ENCODE measurements around the gene ZNF592.
A peak's percentile ranks its signal among the peaks of the same experiment; 100 is the strongest.

Gene ZNF592

GRCh38 chr15:84812842-84813241 lies 64.5 kb downstream of the ZNF592 start:
- DNase-seq, result no peak

DNA sequence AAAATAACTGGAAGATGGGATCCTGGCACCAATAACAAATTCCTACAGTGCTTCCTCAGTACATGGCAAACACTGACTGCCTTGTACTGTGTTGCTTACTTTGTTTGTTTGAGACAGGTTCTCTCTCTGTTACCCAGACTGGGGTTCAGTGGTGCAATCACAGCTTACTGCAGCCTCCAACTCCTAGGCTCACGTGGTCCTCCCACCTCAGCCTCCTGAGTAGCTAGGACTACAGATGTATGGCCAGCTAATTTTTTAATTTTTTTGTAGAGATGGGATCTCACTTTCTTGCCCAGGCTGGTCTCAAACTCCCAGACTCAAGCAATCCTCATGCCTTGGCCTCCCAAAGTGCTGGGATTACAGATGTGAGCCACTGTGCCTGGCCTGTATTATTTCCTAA lies 65.0 kb downstream of the ZNF592 start:
- no peak for DNase-seq

DNA sequence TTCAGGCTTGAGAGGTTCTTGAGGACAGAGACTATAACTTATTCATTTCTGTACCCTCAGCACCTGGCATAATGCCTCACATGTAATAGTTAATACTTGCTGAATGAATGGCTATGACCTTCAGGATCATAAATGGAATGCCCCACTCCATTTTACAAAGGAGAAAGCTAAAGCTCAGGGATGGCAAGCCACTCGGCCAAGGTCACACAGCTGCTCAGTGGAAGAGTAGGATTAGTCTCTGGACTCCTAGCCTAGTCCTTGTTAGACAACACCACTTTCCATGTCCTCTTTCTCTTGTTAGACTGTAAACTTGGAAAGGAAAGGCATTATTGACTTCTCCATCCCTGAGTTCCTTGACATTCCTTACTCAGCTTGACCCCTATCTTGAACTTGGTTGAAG lies 65.5 kb downstream of the ZNF592 start:
- DNase-seq, result no peak

GRCh38 chr15:84814916-84815315 lies 66.5 kb downstream of the ZNF592 start:
- no peak for DNase-seq

DNA sequence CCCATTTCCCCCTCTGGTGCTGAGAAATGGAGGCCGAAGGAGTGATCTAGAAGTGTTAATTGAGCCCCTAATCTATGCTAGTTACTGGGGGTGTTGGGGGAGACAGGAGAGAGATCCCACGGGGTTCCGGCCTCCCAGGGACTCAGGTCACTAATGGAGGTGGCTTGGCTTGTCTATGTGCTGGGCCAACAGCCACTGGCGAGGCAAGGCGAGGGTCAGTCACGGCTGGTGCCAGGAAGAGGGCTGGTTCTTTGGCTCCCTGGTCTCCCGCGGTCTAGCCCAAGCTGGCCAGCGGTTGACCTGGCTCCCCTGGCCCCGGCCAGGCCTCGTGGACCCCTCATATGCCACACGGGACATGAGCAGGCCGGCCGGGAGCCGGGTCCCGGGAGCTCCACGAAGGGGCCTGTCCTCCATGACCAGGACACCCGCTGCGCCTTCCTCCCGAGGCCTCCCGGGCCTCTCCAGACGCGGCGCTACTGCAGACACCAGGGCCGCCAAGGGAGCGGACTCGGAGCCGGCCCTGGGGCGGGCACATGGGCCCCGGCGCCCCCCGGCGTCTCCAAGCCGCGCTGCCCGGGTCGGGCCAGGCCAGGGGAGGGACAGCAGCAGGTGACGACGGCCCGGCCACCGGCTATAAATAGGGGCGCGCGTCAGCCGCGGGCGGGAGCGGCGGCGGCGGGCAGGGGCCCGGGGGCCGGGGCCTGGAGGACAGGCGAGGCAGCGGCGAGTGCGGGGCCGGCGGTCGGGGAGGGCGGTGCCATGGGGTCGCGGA lies 68.5 kb downstream of the ZNF592 start, which contains the start of gene ALPK3:
TSS of gene ALPK3 (plus strand) at position 663 of the 772 bp plus-strand sequence. CDS start at position 760, 97 bp downstream.
- DNase-seq, result no peak

- DNase-seq, result no peak
Measured at GRCh38 chr15:84817466-84818081, 69.2 kb downstream of the ZNF592 start.

GRCh38 chr15:84818261-84819131 lies 70.1 kb downstream of the ZNF592 start:
- DNase-seq, result peak; percentile 9

DNA sequence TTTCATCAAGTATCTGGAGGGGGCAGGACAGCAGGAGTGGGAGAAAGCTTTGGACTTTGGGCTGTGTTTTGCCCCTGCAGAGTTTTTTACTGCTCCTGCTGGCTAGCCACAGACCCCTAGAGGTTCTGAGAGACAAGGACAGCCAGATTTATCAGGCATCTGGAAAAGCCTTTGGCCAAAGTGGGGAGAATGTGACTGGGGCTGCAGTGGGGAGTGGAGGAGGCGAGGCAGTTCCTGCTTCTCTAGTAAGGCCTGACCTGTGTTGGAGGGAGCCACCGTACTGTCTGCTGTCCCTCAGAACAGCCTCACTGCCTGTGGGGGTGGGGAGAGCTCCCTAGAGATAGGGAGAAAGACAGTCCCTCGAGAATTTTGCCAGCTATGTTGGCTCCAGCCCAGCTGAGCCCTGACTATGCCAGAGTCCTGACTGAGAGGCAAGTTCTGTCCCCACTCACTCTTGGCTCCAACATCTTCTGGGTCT lies 70.9 kb downstream of the ZNF592 start:
- DNase-seq, result no peak

- DNase-seq, result no peak
Measured at GRCh38 chr15:84819791-84820190, 71.4 kb downstream of the ZNF592 start.

GRCh38 chr15:84821501-84822021 lies 73.2 kb downstream of the ZNF592 start:
- no peak for DNase-seq

GRCh38 chr15:84822653-84823281 lies 74.4 kb downstream of the ZNF592 start:
- DNase-seq, result no peak

DNA sequence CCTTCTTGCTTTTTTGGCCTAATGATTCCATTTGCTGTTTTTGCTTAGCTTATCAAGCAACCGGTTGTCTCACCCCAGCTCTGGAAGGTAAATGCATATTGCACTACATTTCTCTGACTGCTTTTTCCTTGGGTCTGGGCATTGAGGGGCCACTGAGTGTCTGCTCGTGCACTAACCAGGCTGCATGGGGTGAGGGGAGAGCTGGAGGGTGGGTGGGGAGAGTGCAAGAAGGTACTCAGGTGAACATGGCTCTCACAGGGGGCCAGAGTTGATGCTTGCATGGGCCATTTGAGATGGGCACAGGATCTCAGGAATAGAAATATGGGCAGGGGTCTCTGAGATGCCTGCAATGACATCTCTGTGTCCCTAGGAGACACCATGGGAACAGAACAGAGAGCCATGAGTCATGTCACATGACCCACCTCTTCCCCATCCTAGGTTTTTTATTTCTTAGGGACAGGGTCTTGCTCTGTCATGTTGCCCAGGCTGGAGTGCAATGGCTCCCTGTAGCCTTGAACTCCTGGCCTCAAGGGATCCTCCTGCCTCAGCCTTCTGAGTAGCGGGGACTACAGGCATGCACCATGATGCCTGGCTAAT lies 75.0 kb downstream of the ZNF592 start:
- no peak for DNase-seq

- no peak for DNase-seq
Measured at GRCh38 chr15:84824260-84825007, 76.0 kb downstream of the ZNF592 start.

DNA sequence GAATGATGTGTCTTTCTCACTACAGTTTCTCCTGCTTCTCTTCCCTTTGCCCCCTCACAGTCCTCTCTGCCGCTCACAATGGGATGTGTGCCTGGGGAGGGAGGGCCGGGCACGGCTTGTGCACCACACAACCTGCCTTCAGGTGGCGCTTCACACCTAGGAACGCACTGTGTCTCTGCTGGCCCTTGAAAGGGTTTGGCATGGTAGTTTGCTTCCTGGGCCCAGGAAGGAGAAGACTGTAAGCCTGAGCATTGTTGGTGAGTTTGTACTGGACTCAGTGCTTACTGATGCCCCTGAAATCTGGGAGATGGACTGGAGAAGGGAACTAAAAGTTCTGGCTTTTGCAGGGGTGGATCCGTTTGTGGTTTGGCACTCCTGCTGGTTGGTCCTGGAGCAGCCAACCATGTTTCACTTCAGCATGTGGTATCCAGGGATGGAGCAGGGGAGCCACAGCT lies 78.0 kb downstream of the ZNF592 start:
- DNase-seq, result no peak

GRCh38 chr15:84827246-84827645 lies 78.9 kb downstream of the ZNF592 start:
- no peak for DNase-seq

DNA sequence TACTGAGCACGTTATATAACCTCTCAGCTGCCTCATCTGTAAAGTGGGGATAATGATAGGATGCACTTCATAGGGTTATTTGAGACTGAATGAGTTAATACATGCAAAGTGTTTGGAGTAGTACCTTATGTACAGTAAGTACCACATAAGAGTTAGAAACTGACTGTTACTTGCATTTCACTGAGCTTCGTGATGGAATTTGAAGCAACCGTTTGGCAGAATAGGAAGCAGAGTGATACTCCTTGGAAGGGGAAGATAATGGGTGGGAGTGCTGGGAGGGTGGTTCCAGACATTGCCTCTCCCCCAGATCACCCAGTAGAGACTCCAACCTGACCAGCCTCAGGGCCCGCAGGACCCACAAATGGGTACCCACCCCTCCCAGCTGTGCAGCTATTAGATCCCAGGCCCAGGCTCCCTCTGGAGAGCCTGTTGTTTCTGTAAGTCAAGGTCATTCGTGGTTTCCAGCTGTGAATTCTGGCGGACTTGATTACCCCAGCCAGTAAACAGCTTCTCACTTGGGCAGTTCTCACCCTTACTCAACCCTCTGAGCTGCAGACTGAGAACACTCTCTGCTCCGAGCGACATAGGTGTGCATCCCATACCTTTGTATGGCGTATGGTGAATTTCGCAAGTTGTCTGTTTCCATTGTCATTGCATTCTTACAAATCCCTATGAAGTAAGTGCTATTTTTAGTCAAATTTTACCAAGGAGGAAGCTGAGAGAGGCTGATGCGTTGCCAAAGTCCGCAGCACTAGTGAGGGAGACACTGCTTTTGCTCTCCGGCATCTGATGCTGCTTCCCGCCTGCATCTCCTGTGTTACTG lies 79.9 kb downstream of the ZNF592 start:
- no peak for DNase-seq

DNA sequence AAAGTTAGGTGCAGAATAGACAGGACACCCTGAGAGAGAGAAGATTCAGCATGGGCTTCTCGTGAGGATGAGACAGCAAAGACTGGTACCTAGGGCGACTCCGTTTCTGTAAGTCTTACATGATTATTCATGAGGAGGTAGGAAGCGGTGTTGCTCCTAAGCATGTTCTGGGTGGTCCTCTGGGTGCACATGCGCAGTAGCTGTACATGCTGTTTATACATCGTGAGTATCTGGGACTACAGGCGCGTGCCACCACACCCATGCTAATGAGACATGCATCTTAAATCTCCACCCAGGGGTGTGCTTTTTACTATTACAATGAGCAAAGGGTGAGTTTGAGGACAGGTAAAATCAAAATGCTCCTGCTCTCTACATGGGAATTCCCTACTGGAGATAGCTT lies 81.0 kb downstream of the ZNF592 start:
- no peak for DNase-seq

DNA sequence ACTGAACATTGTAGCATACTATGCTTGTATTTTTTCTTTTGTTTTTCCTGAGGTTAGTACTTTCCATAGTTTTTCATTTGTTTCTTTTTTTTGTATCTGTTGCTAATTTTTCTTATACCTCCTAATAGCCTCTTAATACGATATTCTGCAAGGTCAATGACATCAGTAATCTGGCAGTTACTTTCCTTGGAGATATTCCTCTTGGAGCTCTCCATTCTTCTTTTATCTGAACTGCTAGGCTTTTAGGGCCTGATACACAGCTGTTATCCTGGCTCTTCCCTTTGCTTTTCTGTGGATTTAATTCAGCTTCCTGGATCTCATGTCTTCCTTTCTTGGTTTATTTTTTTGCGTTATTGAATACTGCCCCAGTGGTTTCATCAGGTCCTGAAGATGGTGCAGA lies 81.6 kb downstream of the ZNF592 start:
- DNase-seq, result no peak

DNA sequence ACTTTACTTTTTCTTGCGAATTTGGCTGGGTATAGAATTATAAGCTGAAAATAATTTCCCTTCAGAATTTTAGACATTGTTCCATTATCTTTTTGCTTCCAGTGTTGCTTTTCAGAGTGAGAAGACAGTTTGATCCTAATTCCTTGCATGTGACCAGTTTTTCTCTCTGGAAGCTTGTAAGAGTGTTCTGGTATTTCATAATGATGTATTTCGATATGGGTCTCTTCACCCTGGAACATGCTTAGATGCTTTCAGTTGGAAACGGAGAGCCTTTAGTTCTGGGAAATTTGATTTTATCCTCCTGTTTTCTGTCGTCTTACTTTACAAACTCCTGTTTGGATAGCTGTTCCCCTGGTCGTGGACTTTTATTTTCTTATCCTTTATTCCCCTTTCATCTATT lies 82.6 kb downstream of the ZNF592 start:
- DNase-seq, result no peak

DNA sequence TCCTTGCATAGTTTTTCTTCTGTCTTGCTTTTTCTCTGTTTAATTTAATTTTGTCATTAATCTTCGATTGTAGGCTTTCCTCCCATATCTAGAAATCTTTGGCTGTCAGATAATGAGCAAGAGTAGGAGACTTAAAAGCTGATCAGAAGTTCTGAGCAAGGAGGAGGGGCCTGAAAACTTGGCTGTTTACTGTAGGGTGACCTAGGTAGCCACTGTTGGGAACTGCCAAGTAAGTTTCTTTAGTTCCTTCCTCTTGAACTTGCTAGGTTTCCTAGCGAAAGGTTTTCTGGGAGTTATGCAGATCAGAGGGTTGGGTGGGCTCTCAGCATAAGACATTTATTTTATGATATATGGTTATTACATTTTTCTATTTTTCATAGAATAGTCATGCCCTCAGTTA lies 83.2 kb downstream of the ZNF592 start:
- DNase-seq, result no peak
